ENCODE results near the gene PLA2G3.

DNA sequence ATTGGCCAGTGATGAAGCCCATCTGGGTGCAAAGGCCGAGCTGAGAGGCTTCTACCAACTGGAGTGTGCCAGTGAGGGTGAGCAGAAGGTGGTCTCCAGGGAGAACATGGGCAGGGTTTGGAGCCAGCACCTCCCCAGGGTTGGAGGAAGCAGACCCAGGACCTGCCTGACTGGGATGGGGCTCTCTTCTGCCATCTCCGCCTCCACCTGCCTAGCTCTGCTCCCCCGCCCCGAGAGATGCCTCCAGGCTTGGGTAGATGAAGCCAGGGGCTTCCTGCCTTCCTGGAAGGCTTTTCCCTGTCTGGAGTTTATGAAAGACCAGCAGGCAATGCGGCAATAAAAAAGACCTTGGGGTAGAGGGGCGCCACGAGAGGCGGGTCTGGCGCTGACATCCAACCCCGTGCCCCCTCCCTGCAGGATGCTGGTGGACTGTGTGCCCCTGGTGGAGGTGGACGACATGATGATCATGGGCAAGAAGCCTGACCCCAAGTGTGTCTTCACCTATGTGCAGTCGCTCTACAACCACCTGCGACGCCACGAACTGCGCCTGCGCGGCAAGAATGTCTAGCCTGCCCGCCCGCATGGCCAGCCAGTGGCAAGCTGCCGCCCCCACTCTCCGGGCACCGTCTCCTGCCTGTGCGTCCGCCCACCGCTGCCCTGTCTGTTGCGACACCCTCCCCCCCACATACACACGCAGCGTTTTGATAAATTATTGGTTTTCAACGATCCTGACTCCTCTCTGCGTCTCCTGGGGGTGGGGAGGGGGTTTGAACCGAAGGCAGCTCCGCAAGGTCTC is 36.2 kb downstream of the PLA2G3 start:
- TF ChIP-seq, protein P1, sequence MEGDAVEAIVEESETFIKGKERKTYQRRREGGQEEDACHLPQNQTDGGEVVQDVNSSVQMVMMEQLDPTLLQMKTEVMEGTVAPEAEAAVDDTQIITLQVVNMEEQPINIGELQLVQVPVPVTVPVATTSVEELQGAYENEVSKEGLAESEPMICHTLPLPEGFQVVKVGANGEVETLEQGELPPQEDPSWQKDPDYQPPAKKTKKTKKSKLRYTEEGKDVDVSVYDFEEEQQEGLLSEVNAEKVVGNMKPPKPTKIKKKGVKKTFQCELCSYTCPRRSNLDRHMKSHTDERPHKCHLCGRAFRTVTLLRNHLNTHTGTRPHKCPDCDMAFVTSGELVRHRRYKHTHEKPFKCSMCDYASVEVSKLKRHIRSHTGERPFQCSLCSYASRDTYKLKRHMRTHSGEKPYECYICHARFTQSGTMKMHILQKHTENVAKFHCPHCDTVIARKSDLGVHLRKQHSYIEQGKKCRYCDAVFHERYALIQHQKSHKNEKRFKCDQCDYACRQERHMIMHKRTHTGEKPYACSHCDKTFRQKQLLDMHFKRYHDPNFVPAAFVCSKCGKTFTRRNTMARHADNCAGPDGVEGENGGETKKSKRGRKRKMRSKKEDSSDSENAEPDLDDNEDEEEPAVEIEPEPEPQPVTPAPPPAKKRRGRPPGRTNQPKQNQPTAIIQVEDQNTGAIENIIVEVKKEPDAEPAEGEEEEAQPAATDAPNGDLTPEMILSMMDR (IDR thresholded peaks at IDR 0.05) = no peak
- no peak for TF ChIP-seq JUN (CRISPR knock-in tag; IDR thresholded peaks at IDR 0.05)

All from WTC11 (cell line).